PC-9 (cell line): ENCODE data around the gene CNNM3.

ENCODE experiments used
- CTCF ChIP-seq: fragments of 200-600 bp; sonication (generic); conservative IDR thresholded peaks from 2 replicates; pipeline ENCODE4 v1.6.1; 2017; ENCODE audit warnings: mixed run types, antibody characterized with exemption, mild to moderate bottlenecking, moderate library complexity
- EZH2 ChIP-seq: fragments of 200-600 bp; sonication (generic); IDR thresholded peaks from 2 replicates; pipeline ENCODE4 v1.8.0; 2017; ENCODE audit warnings: antibody characterized with exemption, low read depth

- TF ChIP-seq CTCF = no peak
- no peak for TF ChIP-seq EZH2
Measured at GRCh38 chr2:96800061-96801004, 15.7 kb upstream of the CNNM3 start.
